Right lobe of liver (tissue), 6 donors: ENCODE measurements around the gene OR2T35. TPM values are rescaled to one million over a fixed set of nuclear protein-coding genes. Genes with fewer than 3 reads are reported as not detected.

Experiments used
- ATAC-seq, 4 donors: fragments of 200-7000 bp; cut with Tn5 transposase; one replicate each; pipeline ENCODE4 v1.9.1; 2020; ENCODE audit warnings: mild to moderate bottlenecking in 4 of 4, moderate library complexity in 4 of 4
- DNase-seq, 3 donors: peaks; one replicate each; pipeline ENCODE4 v3.0.0-alpha.2; 2020
- H3K27ac ChIP-seq, 3 donors: fragments of 200-600 bp; one replicate each; pipeline ENCODE4 v1.8.0; 2022
- H3K27me3 ChIP-seq, 2 donors: fragments of 200-600 bp; one replicate each; pipeline ENCODE4 v1.8.0; 2022
- H3K36me3 ChIP-seq, 4 donors: fragments of 200-600 bp; sonication (generic) in 1 of 4; one replicate each; pipeline versions ENCODE4 v1.5.1 to v1.8.0; 2017 to 2022; ENCODE audit warnings: control low read depth in 1 of 4
- H3K4me1 ChIP-seq, 4 donors: fragments of 200-600 bp; sonication (generic) in 1 of 4; one replicate each; pipeline versions ENCODE4 v1.5.1 to v1.8.0; 2017 to 2022; ENCODE audit warnings: control low read depth in 1 of 4
- H3K4me3 ChIP-seq, 3 donors: fragments of 200-600 bp; one replicate each; pipeline ENCODE4 v1.8.0; 2022
- H3K9me3 ChIP-seq, 4 donors: fragments of 200-600 bp; sonication (generic) in 1 of 4; one replicate each; pipeline versions ENCODE4 v1.5.1 to v1.8.0; 2017 to 2022; ENCODE audit warnings: control low read depth in 1 of 4
- CTCF ChIP-seq, 4 donors: fragments of 200-600 bp in 3 of 4; fragments of 450-650 bp in 1 of 4; IDR thresholded peaks; one replicate each; pipeline versions ENCODE4 v1.5.1 to v1.8.0; 2016 to 2022; ENCODE audit warnings: antibody characterized with exemption in 4 of 4, mild to moderate bottlenecking in 2 of 4
- POLR2A ChIP-seq: fragments of 450-650 bp; IDR thresholded peaks from one replicate; pipeline ENCODE4 v1.6.1; 2017; ENCODE audit warnings: antibody characterized with exemption, mild to moderate bottlenecking
- WGBS: methylation state at CpG from one replicate; pipeline ENCODE4 v1.1.6; 2018; ENCODE audit warnings: low coverage, low lambda C conversion rate; ENCODE audit not compliant: insufficient coverage; ENCODE audit errors: missing lambda C conversion rate; 5-methylcytosine and 5-hydroxymethylcytosine counted together
- intact Hi-C, 2 donors: fragments of 100-400 bp; cut with DNase I; formaldehyde crosslinking; loops; one replicate each; pipeline versions ENCODE4 v1.11.2 to v1.14.1; 2022
- total RNA-seq, 6 experiments: library from RNA; depleted of rRNA in 2 of 6; stranded (reverse); fragments of >200 nt in 2 of 6; fragmentation: NEBNext Ultra II Directional in 3 of 6; extraction: Animal tissue kit (Norgen Biotek cat#: 25700) in 3 of 6; gene quantifications; one replicate each; pipeline versions ENCODE4 v1.1.0 to v1.2.4, GENCODE V29; 2016 to 2023
- donor health status: DM: no; HTN: yes; CAD: no.
- donor health status: DM: no; HTN: no; CAD: no.
- donor health status: DM: no; HTN: no; CAD: no.
- donor health status: DM: no; HTN: yes; CAD: no.
- donor health status: DM: no; HTN: yes; CAD: no.

Gene OR2T35
- total RNA-seq, 6 experiments from 2014 or later: not detected

- no peak overlapping the region for H3K27ac ChIP-seq
- no peaks in the 10 kb centered on the region for H3K27me3 ChIP-seq
- intact Hi-C loops: loop anchor here in 1 of 2 donors (10.0 kb wide), 1 partner anchor 57 kb away; no protein-coding TSS in a partner anchor
- no peak for ATAC-seq
- H3K9me3 ChIP-seq: no peaks in the 10 kb centered on the region
- no peaks in the 10 kb centered on the region for H3K4me1 ChIP-seq
- 60% methylated on average over 7 of the region's 7 CpGs for WGBS
- no peak overlapping the region for H3K4me3 ChIP-seq
- no peak for DNase-seq
- TF ChIP-seq POLR2A (no peak), CTCF (IDR thresholded peaks at IDR 0.05) (no peak)
- no peaks in the 10 kb centered on the region for H3K36me3 ChIP-seq
These were observed 27.0 kb downstream of the OR2T35 start for GRCh38 chr1:248618119-248618518.

GRCh38 chr1:248613742-248614141, 31.3 kb downstream of the OR2T35 start:
- ATAC-seq (no peak), DNase-seq (no peak)
- Histone ChIP-seq H3K9me3 (no peaks in the 10 kb centered on the region), H3K27ac (no peak overlapping the region), H3K4me3 (no peak overlapping the region), H3K27me3 (no peaks in the 10 kb centered on the region), H3K36me3 (no peaks in the 10 kb centered on the region), H3K4me1 (no peaks in the 10 kb centered on the region)
- 38% methylated on average over 1 of the region's 1 CpG for WGBS
- intact Hi-C loops: loop anchor here in 1 of 2 donors (10.0 kb wide), 1 partner anchor 61 kb away; no protein-coding TSS in a partner anchor
- TF ChIP-seq CTCF (IDR thresholded peaks at IDR 0.05) (no peak), POLR2A (no peak)

- intact Hi-C loops: loop anchor here in 1 of 2 donors (10.0 kb wide), 1 partner anchor 63 kb away; no protein-coding TSS in a partner anchor
- ATAC-seq: no peak
- H3K4me1 ChIP-seq: no peaks in the 10 kb centered on the region
These were observed 33.1 kb downstream of the OR2T35 start for GRCh38 chr1:248611883-248612414.

GRCh38 chr1:248610301-248610700, 34.8 kb downstream of the OR2T35 start:
- Histone ChIP-seq H3K4me3 (no peak overlapping the region), H3K27me3 (no peaks in the 10 kb centered on the region), H3K9me3 (no peaks in the 10 kb centered on the region), H3K4me1 (no peaks in the 10 kb centered on the region), H3K27ac (no peak overlapping the region), H3K36me3 (no peaks in the 10 kb centered on the region)
- ATAC-seq: peak in 1 of 4 donors; percentile 38
- no peak for TF ChIP-seq POLR2A
- TF ChIP-seq CTCF (IDR thresholded peaks at IDR 0.05): no peak
- WGBS: 29% methylated on average over 3 of the region's 3 CpGs
- intact Hi-C loops: loop anchor here in 1 of 2 donors (10.0 kb wide), 1 partner anchor 64 kb away; no protein-coding TSS in a partner anchor
- DNase-seq: no peak

More at GRCh38 chr1:248611883-248612414, 33.1 kb downstream of the OR2T35 start:
- Histone ChIP-seq H3K27me3 (no peaks in the 10 kb centered on the region), H3K9me3 (no peaks in the 10 kb centered on the region), H3K27ac (no peak overlapping the region), H3K4me3 (no peak overlapping the region), H3K36me3 (no peaks in the 10 kb centered on the region)
- 89% methylated on average over 1 of the region's 4 CpGs for WGBS
- DNase-seq: no peak
- TF ChIP-seq POLR2A (no peak), CTCF (IDR thresholded peaks at IDR 0.05) (no peak)
